OCI-LY7 (cell line): ENCODE data around the gene ANKRD63. TPM values are rescaled to one million over a fixed set of nuclear protein-coding genes. Genes with fewer than 3 reads are reported as not detected.

ENCODE experiments used
- BruUV-seq: library from RNA; stranded (reverse); fragments of 400-500 nt; replicated peaks from 2 replicates; lab custom pipeline; 2021; lab: Mats Ljungman, UMichigan
- CTCF ChIA-PET: fragments of 300-600 bp; sonication (Branson Sonifier 250); formaldehyde crosslinking; loops from one replicate; lab custom pipeline; 2022; ENCODE audit warnings: antibody characterized with exemption; ENCODE audit not compliant: unreplicated experiment; lab: Charles Lee
- POLR2A ChIA-PET: fragments of 300-600 bp; sonication (Branson Sonifier 250); formaldehyde crosslinking; loops from one replicate; lab custom pipeline; 2022; ENCODE audit warnings: antibody characterized with exemption; lab: Charles Lee
- DNase-seq: peaks from one replicate; pipeline ENCODE4 v3.0.0-alpha.2; 2015; ENCODE audit warnings: low spot score
- H2AFZ ChIP-seq: fragments of 200-600 bp; sonication (generic), shearing (Covaris generic); 2 replicates; pipeline ENCODE4 v1.6.1; 2014; ENCODE audit warnings: mild to moderate bottlenecking, antibody characterized with exemption, low read length, moderate library complexity
- H3K27ac ChIP-seq: fragments of 200-600 bp; sonication (generic); 2 replicates; pipeline ENCODE4 v1.5.1; 2014; ENCODE audit warnings: mixed run types, low read depth, mild to moderate bottlenecking, moderate library complexity, low read length, inconsistent platforms; ENCODE audit not compliant: poor library complexity, severe bottlenecking
- H3K36me3 ChIP-seq: fragments of 200-600 bp; sonication (generic); 2 replicates; pipeline ENCODE4 v1.6.1; 2014; ENCODE audit warnings: mild to moderate bottlenecking, antibody characterized with exemption, low read length, moderate library complexity, mixed read lengths; ENCODE audit not compliant: insufficient read depth
- H3K4me1 ChIP-seq: fragments of 200-600 bp; sonication (generic); 2 replicates; pipeline ENCODE4 v1.5.1; 2014; ENCODE audit warnings: mild to moderate bottlenecking, low read length; ENCODE audit not compliant: insufficient read depth, poor library complexity, severe bottlenecking
- H3K4me2 ChIP-seq: fragments of 200-600 bp; sonication (generic); 2 replicates; pipeline ENCODE4 v1.6.1; 2014; ENCODE audit warnings: mild to moderate bottlenecking, low read length
- H3K4me3 ChIP-seq: fragments of 200-600 bp; sonication (generic); 2 replicates; pipeline ENCODE4 v1.5.1; 2014; ENCODE audit warnings: mild to moderate bottlenecking, low read depth, low read length; ENCODE audit not compliant: poor library complexity, severe bottlenecking
- H3K79me2 ChIP-seq: fragments of 200-600 bp; sonication (generic); 2 replicates; pipeline ENCODE4 v1.6.1; 2016; ENCODE audit warnings: low read depth, mild to moderate bottlenecking, low read length, moderate library complexity, mixed read lengths; ENCODE audit not compliant: insufficient read depth
- H3K9me2 ChIP-seq: fragments of 200-600 bp; sonication (generic); 2 replicates; pipeline ENCODE4 v1.6.1; 2016; ENCODE audit warnings: mild to moderate bottlenecking, low read length, mixed read lengths; ENCODE audit not compliant: insufficient read depth
- H3K9me3 ChIP-seq: fragments of 200-600 bp; sonication (generic); 2 replicates; pipeline ENCODE4 v1.6.1; 2014; ENCODE audit warnings: mild to moderate bottlenecking, mixed run types, low read length, mixed read lengths
- H4K20me1 ChIP-seq: fragments of 200-600 bp; sonication (generic); 2 replicates; pipeline ENCODE4 v1.6.1; 2014; ENCODE audit warnings: mild to moderate bottlenecking, antibody characterized with exemption, low read length, moderate library complexity, mixed read lengths; ENCODE audit not compliant: insufficient read depth
- CTCF ChIP-seq: fragments of 200-600 bp; sonication (generic); conservative IDR thresholded peaks from 2 replicates; pipeline ENCODE4 v1.5.1; 2014; ENCODE audit warnings: mild to moderate bottlenecking, antibody characterized with exemption, low read length, moderate library complexity, mixed read lengths
- EZH2phosphoT487 ChIP-seq: fragments of 200-600 bp; sonication (generic); IDR thresholded peaks from 2 replicates; pipeline ENCODE4 v1.6.1; 2018; ENCODE audit warnings: low read depth, borderline replicate concordance, mild to moderate bottlenecking, mixed run types, antibody characterized with exemption, low read length, moderate library complexity, mixed read lengths
- intact Hi-C: fragments of 100-400 bp; cut with micrococcal nuclease; formaldehyde crosslinking; loops from one replicate; pipeline ENCODE4 v1.10.0; 2022; ENCODE audit not compliant: unreplicated experiment
- total RNA-seq, 2 experiments: library from RNA; depleted of rRNA in 1 of 2; stranded (reverse); fragments of >200 nt in 1 of 2; shearing (Covaris generic) in 1 of 2; gene quantifications; 2 replicates each; pipeline ENCODE4 v1.2.3, GENCODE V29; 2014 to 2022

The ANKRD63 gene
- total RNA-seq, 2 experiments from 2014 or later, result not detected

GRCh38 chr15:40331637-40332036 is 48.8 kb upstream of the ANKRD63 start:
- ChIA-PET CTCF (no interaction called here), POLR2A (no interaction called here)
- DNase-seq, result no peak
- no peak overlapping the region for H3K4me3 ChIP-seq
- BruUV-seq, result no TSS peak
- intact Hi-C loops, result no loop called here
- no peaks in the 10 kb centered on the region for H3K79me2 ChIP-seq
- H3K36me3 ChIP-seq, result no peaks in the 10 kb centered on the region
- peaks cover 8% of the 10 kb centered on the region for H3K4me1 ChIP-seq
- H3K4me2 ChIP-seq, result no peak overlapping the region
- H3K9me2 ChIP-seq, result no peaks in the 10 kb centered on the region
- no peak overlapping the region for H2AFZ ChIP-seq
- H4K20me1 ChIP-seq, result no peaks in the 10 kb centered on the region
- no peaks in the 10 kb centered on the region for H3K9me3 ChIP-seq
- H3K27ac ChIP-seq, result no peak overlapping the region
- no peak for TF ChIP-seq EZH2phosphoT487
- TF ChIP-seq CTCF, result no peak

GRCh38 chr15:40331026-40331425 is 48.2 kb upstream of the ANKRD63 start:
- no peak overlapping the region for H3K4me2 ChIP-seq
- intact Hi-C loops, result no loop called here
- no TSS peak for BruUV-seq
- ChIA-PET CTCF (no interaction called here), POLR2A (interaction anchor here (0.6 kb wide), 1 partner anchor 43 kb away, joined by 3 read pairs; no protein-coding TSS in a partner anchor)
- no peaks in the 10 kb centered on the region for H3K79me2 ChIP-seq
- no peak overlapping the region for H2AFZ ChIP-seq
- DNase-seq, result no peak
- H3K27ac ChIP-seq, result no peak overlapping the region
- no peaks in the 10 kb centered on the region for H3K36me3 ChIP-seq
- H3K9me3 ChIP-seq, result no peaks in the 10 kb centered on the region
- H3K4me3 ChIP-seq, result no peak overlapping the region
- H3K9me2 ChIP-seq, result no peaks in the 10 kb centered on the region
- TF ChIP-seq EZH2phosphoT487, result no peak
- no peak for TF ChIP-seq CTCF
- H3K4me1 ChIP-seq, result peaks cover 8% of the 10 kb centered on the region
- no peaks in the 10 kb centered on the region for H4K20me1 ChIP-seq

GRCh38 chr15:40330368-40330836 is 47.5 kb upstream of the ANKRD63 start:
- no TSS peak for BruUV-seq
- Histone ChIP-seq H4K20me1 (no peaks in the 10 kb centered on the region), H3K4me3 (no peak overlapping the region), H3K79me2 (no peaks in the 10 kb centered on the region), H3K4me2 (no peak overlapping the region), H2AFZ (no peak overlapping the region), H3K36me3 (no peaks in the 10 kb centered on the region), H3K4me1 (peaks cover 8% of the 10 kb centered on the region), H3K9me3 (no peaks in the 10 kb centered on the region), H3K27ac (no peak overlapping the region), H3K9me2 (no peaks in the 10 kb centered on the region)
- TF ChIP-seq EZH2phosphoT487 (no peak), CTCF (no peak)
- DNase-seq, result no peak
- CTCF ChIA-PET, result no interaction called here
- POLR2A ChIA-PET, result interaction anchor here (0.6 kb wide), 1 partner anchor 43 kb away, joined by 3 read pairs; no protein-coding TSS in a partner anchor
- intact Hi-C loops, result no loop called here
